DOHH2 (cell line): ENCODE data around the gene ARID1B.

Source experiments
- EZH2phosphoT487 ChIP-seq: fragments of 200-600 bp; sonication (generic); IDR thresholded peaks from 2 replicates; pipeline ENCODE4 v1.6.1; 2017; ENCODE audit warnings: borderline replicate concordance, mild to moderate bottlenecking, antibody characterized with exemption, low read length, moderate library complexity, mixed read lengths
- TF ChIP-seq, protein P1 (sequence below): fragments of 200-600 bp; sonication (generic); IDR thresholded peaks from one replicate; pipeline ENCODE4 v1.5.1; 2014; ENCODE audit warnings: antibody characterized with exemption, mild to moderate bottlenecking, low read depth, low read length; ENCODE audit not compliant: poor library complexity, severe bottlenecking

DNA sequence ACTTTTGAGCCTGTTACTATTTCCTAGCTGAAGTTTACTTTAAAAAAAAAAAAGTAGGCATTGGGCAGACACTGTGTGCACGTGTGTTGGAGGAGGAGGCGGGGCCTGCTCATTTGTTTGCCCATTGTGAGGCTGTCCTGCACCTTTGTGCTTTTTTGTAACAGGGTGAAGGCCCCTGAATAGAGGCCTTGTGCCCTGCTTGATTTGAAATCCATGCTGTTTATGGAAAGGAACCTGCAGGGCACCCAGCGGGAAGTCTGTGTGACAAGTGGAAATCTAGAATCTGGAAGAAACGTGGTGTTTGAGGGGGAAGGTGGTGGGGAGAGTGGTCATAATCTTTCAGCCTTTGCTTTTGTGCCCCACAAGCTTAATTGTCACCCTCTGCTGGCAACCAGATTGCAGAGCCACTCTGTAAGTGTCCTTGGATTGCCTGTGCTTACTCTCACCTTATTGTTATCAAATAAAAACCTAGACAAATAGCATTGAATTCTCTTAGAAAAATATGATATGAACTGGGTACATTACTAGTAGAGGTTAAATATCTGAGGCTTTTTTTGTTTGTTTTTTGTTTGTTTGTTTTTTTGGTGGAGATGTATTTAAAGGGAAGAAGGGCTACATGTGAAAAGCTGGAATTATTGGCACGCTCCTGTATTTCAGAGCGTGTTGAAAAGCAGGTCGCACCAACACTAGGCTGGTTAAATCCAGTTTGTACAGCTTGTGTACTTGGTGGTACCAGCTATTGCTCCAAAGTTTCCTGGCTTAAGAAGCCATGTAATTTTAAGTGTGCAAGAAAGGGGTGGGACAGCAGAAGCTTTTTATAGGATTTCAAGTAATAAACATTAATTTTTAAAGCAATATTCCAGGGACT, 156.3 kb downstream of the ARID1B start:
- TF ChIP-seq, protein P1, sequence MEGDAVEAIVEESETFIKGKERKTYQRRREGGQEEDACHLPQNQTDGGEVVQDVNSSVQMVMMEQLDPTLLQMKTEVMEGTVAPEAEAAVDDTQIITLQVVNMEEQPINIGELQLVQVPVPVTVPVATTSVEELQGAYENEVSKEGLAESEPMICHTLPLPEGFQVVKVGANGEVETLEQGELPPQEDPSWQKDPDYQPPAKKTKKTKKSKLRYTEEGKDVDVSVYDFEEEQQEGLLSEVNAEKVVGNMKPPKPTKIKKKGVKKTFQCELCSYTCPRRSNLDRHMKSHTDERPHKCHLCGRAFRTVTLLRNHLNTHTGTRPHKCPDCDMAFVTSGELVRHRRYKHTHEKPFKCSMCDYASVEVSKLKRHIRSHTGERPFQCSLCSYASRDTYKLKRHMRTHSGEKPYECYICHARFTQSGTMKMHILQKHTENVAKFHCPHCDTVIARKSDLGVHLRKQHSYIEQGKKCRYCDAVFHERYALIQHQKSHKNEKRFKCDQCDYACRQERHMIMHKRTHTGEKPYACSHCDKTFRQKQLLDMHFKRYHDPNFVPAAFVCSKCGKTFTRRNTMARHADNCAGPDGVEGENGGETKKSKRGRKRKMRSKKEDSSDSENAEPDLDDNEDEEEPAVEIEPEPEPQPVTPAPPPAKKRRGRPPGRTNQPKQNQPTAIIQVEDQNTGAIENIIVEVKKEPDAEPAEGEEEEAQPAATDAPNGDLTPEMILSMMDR, result peak; percentile 33
- TF ChIP-seq EZH2phosphoT487, result no peak
